GM19240 (cell line): ENCODE measurements around the gene TFPI2.

ENCODE experiments used
- DNase-seq: peaks from one replicate; pipeline ENCODE4 v3.0.0; 2011; ENCODE audit warnings: low spot score; ENCODE audit not compliant: insufficient read length

Gene TFPI2

GRCh38 chr7:93858857-93859256 lies 31.7 kb downstream of the TFPI2 start:
- DNase-seq: no peak

- DNase-seq: no peak
Observed at GRCh38 chr7:93856323-93856722, 34.2 kb downstream of the TFPI2 start.

GRCh38 chr7:93855797-93856196 lies 34.8 kb downstream of the TFPI2 start:
- DNase-seq: no peak

GRCh38 chr7:93854480-93854879 lies 36.1 kb downstream of the TFPI2 start:
- DNase-seq: no peak

GRCh38 chr7:93851536-93851935 lies 39.0 kb downstream of the TFPI2 start:
- DNase-seq: no peak

- no peak for DNase-seq
Observed at GRCh38 chr7:93843260-93843659, 47.3 kb downstream of the TFPI2 start.

GRCh38 chr7:93838966-93839365 lies 51.6 kb downstream of the TFPI2 start:
- no peak for DNase-seq

GRCh38 chr7:93837245-93837644 lies 53.3 kb downstream of the TFPI2 start:
- DNase-seq: no peak

- DNase-seq: no peak
Observed at GRCh38 chr7:93836116-93836515, 54.4 kb downstream of the TFPI2 start.

- no peak for DNase-seq
Observed at GRCh38 chr7:93835702-93836101, 54.9 kb downstream of the TFPI2 start.
